GM15510 (cell line): Measurements from ENCODE around the gene ALKBH1.

Experiments used
- POLR2A ChIP-seq: IDR thresholded peaks from 3 replicates; pipeline ENCODE4 v1.6.1; 2011; ENCODE audit warnings: borderline replicate concordance; ENCODE audit not compliant: insufficient read length; ENCODE audit errors: extremely low read depth

Gene ALKBH1

GRCh38 chr14:77707724-77708408 lies at the start of gene ALKBH1, which contains the start of gene SLIRP:
TSS of gene ALKBH1 (minus strand) at chr14:77708023. CDS start at chr14:77708004, 19 bp downstream.
TSS of gene SLIRP (plus strand) at chr14:77708103. CDS start at chr14:77708112, 9 bp downstream.
- TF ChIP-seq POLR2A, result peak; percentile 90

- TF ChIP-seq POLR2A, result no peak
Measured at GRCh38 chr14:77752799-77753516, 45.1 kb upstream of the ALKBH1 start.

GRCh38 chr14:77752266-77752665 lies 44.4 kb upstream of the ALKBH1 start:
- no peak for TF ChIP-seq POLR2A

GRCh38 chr14:77746064-77746702 lies 38.4 kb upstream of the ALKBH1 start:
- TF ChIP-seq POLR2A, result no peak

- TF ChIP-seq POLR2A, result no peak
Measured at GRCh38 chr14:77741438-77741837, 33.6 kb upstream of the ALKBH1 start.

- no peak for TF ChIP-seq POLR2A
Measured at GRCh38 chr14:77738559-77739250, 30.9 kb upstream of the ALKBH1 start.

- no peak for TF ChIP-seq POLR2A
Measured at GRCh38 chr14:77730976-77731497, 23.2 kb upstream of the ALKBH1 start.

GRCh38 chr14:77722301-77722700 lies 14.5 kb upstream of the ALKBH1 start:
- no peak for TF ChIP-seq POLR2A

GRCh38 chr14:77721437-77721836 lies 13.6 kb upstream of the ALKBH1 start:
- TF ChIP-seq POLR2A, result no peak

- no peak for TF ChIP-seq POLR2A
Measured at GRCh38 chr14:77717608-77718305, 9.9 kb upstream of the ALKBH1 start.

- no peak for TF ChIP-seq POLR2A
Measured at GRCh38 chr14:77714926-77715325, 7.1 kb upstream of the ALKBH1 start.

GRCh38 chr14:77710364-77710763 lies 2.5 kb upstream of the ALKBH1 start:
- TF ChIP-seq POLR2A, result no peak

- no peak for TF ChIP-seq POLR2A
Measured at GRCh38 chr14:77709412-77709811, 1.6 kb upstream of the ALKBH1 start.

- TF ChIP-seq POLR2A, result no peak
Measured at GRCh38 chr14:77708749-77709148, 926 bp upstream of the ALKBH1 start.
